Breast epithelium (tissue), 4 donors: ENCODE measurements around the gene CLDND1. TPM values are rescaled to one million over a fixed set of nuclear protein-coding genes. Genes with fewer than 3 reads are reported as not detected.

Source experiments
- DNase-seq, 2 donors: peaks; one replicate each; pipeline ENCODE4 v3.0.0-alpha.2; 2019; ENCODE audit warnings: low spot score in 2 of 2
- H3K27ac ChIP-seq, 2 donors: fragments of 200-600 bp; sonication (generic) in 1 of 2; one replicate each; pipeline ENCODE4 v1.5.1; 2016 to 2019; ENCODE audit warnings: mild to moderate bottlenecking in 1 of 2
- H3K27me3 ChIP-seq, 2 donors: fragments of 200-600 bp; sonication (generic) in 1 of 2; one replicate each; pipeline versions ENCODE4 v1.5.1 to v1.6.0; 2017 to 2019; ENCODE audit warnings: control low read depth in 1 of 2, mild to moderate bottlenecking in 1 of 2
- H3K36me3 ChIP-seq: fragments of 200-600 bp; one replicate; pipeline ENCODE4 v1.5.1; 2019
- H3K4me1 ChIP-seq, 2 donors: fragments of 200-600 bp; sonication (generic); one replicate each; pipeline ENCODE4 v1.5.1; 2016 to 2019; ENCODE audit warnings: control low read depth in 1 of 2
- H3K4me3 ChIP-seq, 3 donors: fragments of 200-600 bp; sonication (generic); 1 replicate in 2 of 3; 2 replicates in 1 of 3; pipeline ENCODE4 v1.5.1; 2016 to 2019; ENCODE audit warnings: mild to moderate bottlenecking in 3 of 3, moderate library complexity in 2 of 3
- H3K9me3 ChIP-seq, 2 donors: fragments of 200-600 bp; sonication (generic) in 1 of 2; one replicate each; pipeline ENCODE4 v1.5.1; 2016 to 2019; ENCODE audit warnings: control low read depth in 1 of 2
- POLR2A ChIP-seq: fragments of 450-650 bp; IDR thresholded peaks from one replicate; pipeline ENCODE4 v1.6.1; 2016; ENCODE audit warnings: antibody characterized with exemption, mild to moderate bottlenecking, moderate library complexity
- POLR2AphosphoS5 ChIP-seq, 3 donors: sonication (generic); formaldehyde crosslinking; IDR thresholded peaks; one replicate each; pipeline ENCODE4 v1.6.1; 2017; ENCODE audit warnings: antibody characterized with exemption in 3 of 3
- intact Hi-C: fragments of 100-400 bp; cut with DNase I; formaldehyde crosslinking; loops from one replicate; pipeline ENCODE4 v1.15.1; 2023; ENCODE audit warnings: low total_unique reads
- total RNA-seq, 3 donors: library from RNA; depleted of rRNA; stranded (reverse); fragments of >200 nt; gene quantifications; one replicate each; pipeline ENCODE4 v1.1.0, GENCODE V29; 2016
- TF ChIP-seq, protein P1 (sequence below), 3 donors: fragments of 450-650 bp; IDR thresholded peaks; one replicate each; pipeline ENCODE4 v1.5.1; 2016 to 2017; ENCODE audit warnings: antibody characterized with exemption in 3 of 3, mild to moderate bottlenecking in 3 of 3, moderate library complexity in 3 of 3

CLDND1 gene
- total RNA-seq, 3 donors from 2014 or later: 113 to 121 (median 114) TPM

DNA sequence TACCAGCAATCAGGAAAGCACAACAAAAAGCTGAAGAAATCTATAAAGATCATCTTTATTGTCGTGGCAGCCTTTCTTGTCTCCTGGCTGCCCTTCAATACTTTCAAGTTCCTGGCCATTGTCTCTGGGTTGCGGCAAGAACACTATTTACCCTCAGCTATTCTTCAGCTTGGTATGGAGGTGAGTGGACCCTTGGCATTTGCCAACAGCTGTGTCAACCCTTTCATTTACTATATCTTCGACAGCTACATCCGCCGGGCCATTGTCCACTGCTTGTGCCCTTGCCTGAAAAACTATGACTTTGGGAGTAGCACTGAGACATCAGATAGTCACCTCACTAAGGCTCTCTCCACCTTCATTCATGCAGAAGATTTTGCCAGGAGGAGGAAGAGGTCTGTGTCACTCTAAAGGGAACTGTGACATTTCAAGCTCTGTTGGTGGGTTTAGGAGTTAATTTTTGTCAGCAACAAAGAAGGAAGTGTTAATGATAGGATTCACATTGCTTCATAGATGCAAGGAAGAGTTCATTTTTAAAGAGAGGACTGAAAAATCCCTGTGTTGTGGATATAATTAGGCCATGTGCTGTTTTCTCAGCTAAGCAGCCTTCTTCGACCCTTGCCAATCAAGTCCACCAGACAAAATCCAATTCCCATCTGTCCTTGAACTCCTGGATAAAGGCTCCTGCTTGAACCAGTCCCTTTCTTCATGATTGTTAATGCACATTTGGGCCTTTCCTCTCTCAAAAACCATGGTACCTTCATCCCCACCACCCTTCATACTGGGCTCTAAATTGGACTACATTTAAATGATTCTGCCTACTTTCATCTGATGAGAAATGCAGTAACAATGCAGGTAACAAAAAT lies 10.2 kb upstream of the CLDND1 start:
- Histone ChIP-seq H3K9me3 (no peaks in the 10 kb centered on the region), H3K4me1 (no peaks in the 10 kb centered on the region), H3K27ac (no peak overlapping the region), H3K27me3 (no peaks in the 10 kb centered on the region), H3K36me3 (no peaks in the 10 kb centered on the region), H3K4me3 (no peak overlapping the region)
- no peak for DNase-seq
- intact Hi-C loops: no loop called here
- TF ChIP-seq POLR2AphosphoS5 (IDR thresholded peaks at IDR 0.05) (no peak), POLR2A (no peak)
- TF ChIP-seq, protein P1, sequence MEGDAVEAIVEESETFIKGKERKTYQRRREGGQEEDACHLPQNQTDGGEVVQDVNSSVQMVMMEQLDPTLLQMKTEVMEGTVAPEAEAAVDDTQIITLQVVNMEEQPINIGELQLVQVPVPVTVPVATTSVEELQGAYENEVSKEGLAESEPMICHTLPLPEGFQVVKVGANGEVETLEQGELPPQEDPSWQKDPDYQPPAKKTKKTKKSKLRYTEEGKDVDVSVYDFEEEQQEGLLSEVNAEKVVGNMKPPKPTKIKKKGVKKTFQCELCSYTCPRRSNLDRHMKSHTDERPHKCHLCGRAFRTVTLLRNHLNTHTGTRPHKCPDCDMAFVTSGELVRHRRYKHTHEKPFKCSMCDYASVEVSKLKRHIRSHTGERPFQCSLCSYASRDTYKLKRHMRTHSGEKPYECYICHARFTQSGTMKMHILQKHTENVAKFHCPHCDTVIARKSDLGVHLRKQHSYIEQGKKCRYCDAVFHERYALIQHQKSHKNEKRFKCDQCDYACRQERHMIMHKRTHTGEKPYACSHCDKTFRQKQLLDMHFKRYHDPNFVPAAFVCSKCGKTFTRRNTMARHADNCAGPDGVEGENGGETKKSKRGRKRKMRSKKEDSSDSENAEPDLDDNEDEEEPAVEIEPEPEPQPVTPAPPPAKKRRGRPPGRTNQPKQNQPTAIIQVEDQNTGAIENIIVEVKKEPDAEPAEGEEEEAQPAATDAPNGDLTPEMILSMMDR (IDR thresholded peaks at IDR 0.05): no peak

GRCh38 chr3:98532275-98532637 lies 9.6 kb upstream of the CLDND1 start:
- Histone ChIP-seq H3K27ac (no peak overlapping the region), H3K9me3 (no peaks in the 10 kb centered on the region), H3K4me3 (no peak overlapping the region), H3K27me3 (no peaks in the 10 kb centered on the region), H3K4me1 (no peaks in the 10 kb centered on the region), H3K36me3 (no peaks in the 10 kb centered on the region)
- intact Hi-C loops: no loop called here
- no peak for DNase-seq
- TF ChIP-seq POLR2A (no peak), POLR2AphosphoS5 (IDR thresholded peaks at IDR 0.05) (no peak)
- TF ChIP-seq, protein P1 (IDR thresholded peaks at IDR 0.05): no peak

GRCh38 chr3:98531622-98532274 lies 9.0 kb upstream of the CLDND1 start, which contains the start of gene GPR15:
TSS of gene GPR15 (plus strand) at chr3:98531978. CDS start at chr3:98532034, 56 bp downstream.
- Histone ChIP-seq H3K9me3 (no peaks in the 10 kb centered on the region), H3K36me3 (no peaks in the 10 kb centered on the region), H3K27me3 (no peaks in the 10 kb centered on the region), H3K4me3 (no peak within 1 kb of the TSS), H3K27ac (no peak within 1 kb of the TSS), H3K4me1 (no peaks in the 10 kb centered on the region)
- intact Hi-C loops: no loop called here
- no peak for TF ChIP-seq POLR2A
- TF ChIP-seq POLR2AphosphoS5 (IDR thresholded peaks at IDR 0.05): no peak
- TF ChIP-seq, protein P1 (IDR thresholded peaks at IDR 0.05): no peak
- no peak for DNase-seq

DNA sequence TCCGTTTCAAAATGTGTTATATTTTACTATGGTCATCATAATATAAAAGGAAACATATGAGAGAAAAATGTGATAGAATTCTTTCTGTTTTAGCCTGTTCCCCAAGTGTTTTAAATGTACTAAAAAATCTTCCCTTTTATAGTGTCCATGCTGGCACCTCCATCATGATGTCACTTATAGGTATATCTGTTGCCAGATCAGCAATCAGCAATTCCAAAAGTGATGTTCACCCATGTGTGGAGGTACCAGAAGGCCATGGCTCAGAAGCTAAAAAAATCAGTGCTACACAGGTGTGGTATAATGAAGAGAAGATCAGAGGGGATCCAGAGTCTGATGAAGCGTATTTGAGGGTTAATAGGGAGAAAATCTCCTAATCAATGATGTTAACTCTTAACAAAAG lies 8.0 kb upstream of the CLDND1 start:
- no peaks in the 10 kb centered on the region for H3K9me3 ChIP-seq
- H3K4me3 ChIP-seq: no peak overlapping the region
- no peak for DNase-seq
- intact Hi-C loops: no loop called here
- no peaks in the 10 kb centered on the region for H3K4me1 ChIP-seq
- H3K27me3 ChIP-seq: no peaks in the 10 kb centered on the region
- no peak overlapping the region for H3K27ac ChIP-seq
- H3K36me3 ChIP-seq: no peaks in the 10 kb centered on the region
- TF ChIP-seq, protein P1 (IDR thresholded peaks at IDR 0.05): no peak
- TF ChIP-seq POLR2A: no peak
- TF ChIP-seq POLR2AphosphoS5 (IDR thresholded peaks at IDR 0.05): no peak

GRCh38 chr3:98529856-98530459 lies 7.3 kb upstream of the CLDND1 start:
- TF ChIP-seq POLR2A (no peak), POLR2AphosphoS5 (IDR thresholded peaks at IDR 0.05) (no peak)
- TF ChIP-seq, protein P1 (IDR thresholded peaks at IDR 0.05): no peak

More at GRCh38 chr3:98529856-98530459, 7.3 kb upstream of the CLDND1 start:
- H3K36me3 ChIP-seq: no peaks in the 10 kb centered on the region
- no peaks in the 10 kb centered on the region for H3K27me3 ChIP-seq
- no peak for DNase-seq
- H3K9me3 ChIP-seq: no peaks in the 10 kb centered on the region
- no peak overlapping the region for H3K27ac ChIP-seq
- no peaks in the 10 kb centered on the region for H3K4me1 ChIP-seq
- no peak overlapping the region for H3K4me3 ChIP-seq
- intact Hi-C loops: no loop called here
